ENCODE measurements around the gene CPLX3.

Gene CPLX3

GRCh38 chr15:74812533-74812932, 13.9 kb upstream of the CPLX3 start, which contains the start of gene LMAN1L:
Gene LMAN1L (plus strand): TSS chr15:74812835. CDS start chr15:74812855, 20 bp downstream.
- Histone ChIP-seq H3K4me3 (ENCODE audit: severe bottlenecking) (no peak within 1 kb of the TSS), H3K27ac (ENCODE audit: poor library complexity, severe bottlenecking) (no peak within 1 kb of the TSS), H3K4me1 (ENCODE audit: insufficient read depth, poor library complexity, severe bottlenecking) (peaks cover 29% of the 10 kb centered on the region), H3K27me3 (ENCODE audit: insufficient read depth, poor library complexity, severe bottlenecking) (no peaks in the 10 kb centered on the region), H3K9me3 (ENCODE audit: severe bottlenecking) (no peaks in the 10 kb centered on the region), H3K36me3 (ENCODE audit: low read depth) (no peaks in the 10 kb centered on the region)
- DNase-seq (ENCODE audit: low spot score): no peak
- ATAC-seq (ENCODE audit: low read depth): no peak
- no peak for TF ChIP-seq CTCF (IDR thresholded peaks at IDR 0.05; ENCODE audit: poor library complexity, severe bottlenecking)

GRCh38 chr15:74815121-74815934, 11.1 kb upstream of the CPLX3 start:
- Histone ChIP-seq H3K4me3 (ENCODE audit: severe bottlenecking) (no peak overlapping the region), H3K27me3 (ENCODE audit: insufficient read depth, poor library complexity, severe bottlenecking) (no peaks in the 10 kb centered on the region), H3K27ac (ENCODE audit: poor library complexity, severe bottlenecking) (no peak overlapping the region), H3K4me1 (ENCODE audit: insufficient read depth, poor library complexity, severe bottlenecking) (peaks cover 22% of the 10 kb centered on the region), H3K36me3 (ENCODE audit: low read depth) (no peaks in the 10 kb centered on the region), H3K9me3 (ENCODE audit: severe bottlenecking) (no peaks in the 10 kb centered on the region)
- ATAC-seq (ENCODE audit: low read depth): no peak; the same call in 2 of the 3 replicates
- no peak for TF ChIP-seq CTCF (IDR thresholded peaks at IDR 0.05; ENCODE audit: poor library complexity, severe bottlenecking)
- DNase-seq (ENCODE audit: low spot score): no peak

- no peak for DNase-seq (ENCODE audit: low spot score)
Measured at GRCh38 chr15:74815961-74816360, 10.5 kb upstream of the CPLX3 start.

GRCh38 chr15:74816624-74817369, 9.6 kb upstream of the CPLX3 start:
- Histone ChIP-seq H3K27me3 (ENCODE audit: insufficient read depth, poor library complexity, severe bottlenecking) (no peaks in the 10 kb centered on the region), H3K9me3 (ENCODE audit: severe bottlenecking) (no peaks in the 10 kb centered on the region), H3K4me3 (ENCODE audit: severe bottlenecking) (no peak overlapping the region), H3K36me3 (ENCODE audit: low read depth) (no peaks in the 10 kb centered on the region), H3K4me1 (ENCODE audit: insufficient read depth, poor library complexity, severe bottlenecking) (peaks cover 21% of the 10 kb centered on the region), H3K27ac (ENCODE audit: poor library complexity, severe bottlenecking) (peak overlapping the region; percentile 32)
- DNase-seq (ENCODE audit: low spot score) (no peak), ATAC-seq (ENCODE audit: low read depth) (peak; percentile 9; the same call in 2 of the 3 replicates)
- TF ChIP-seq CTCF (IDR thresholded peaks at IDR 0.05; ENCODE audit: poor library complexity, severe bottlenecking): no peak

More at GRCh38 chr15:74815961-74816360, 10.5 kb upstream of the CPLX3 start:
- no peaks in the 10 kb centered on the region for H3K9me3 ChIP-seq (ENCODE audit: severe bottlenecking)
- H3K36me3 ChIP-seq (ENCODE audit: low read depth): no peaks in the 10 kb centered on the region
- H3K27me3 ChIP-seq (ENCODE audit: insufficient read depth, poor library complexity, severe bottlenecking): no peaks in the 10 kb centered on the region
- H3K27ac ChIP-seq (ENCODE audit: poor library complexity, severe bottlenecking): no peak overlapping the region
- peaks cover 21% of the 10 kb centered on the region for H3K4me1 ChIP-seq (ENCODE audit: insufficient read depth, poor library complexity, severe bottlenecking)
- ATAC-seq (ENCODE audit: low read depth): no peak
- no peak overlapping the region for H3K4me3 ChIP-seq (ENCODE audit: severe bottlenecking)
- TF ChIP-seq CTCF (IDR thresholded peaks at IDR 0.05; ENCODE audit: poor library complexity, severe bottlenecking): no peak
